Mucosa of rectum (tissue), 2 donors: ENCODE results near the gene FBXL16.

Source experiments
- H3K27ac ChIP-seq, 2 donors: one replicate each; pipeline ENCODE4 v1.7.0; 2013; ENCODE audit warnings: inconsistent platforms in 2 of 2, low read depth in 2 of 2, low read length in 2 of 2
- H3K27me3 ChIP-seq, 2 donors: one replicate each; pipeline ENCODE4 v1.7.0; 2013; ENCODE audit warnings: low read length in 2 of 2; ENCODE audit not compliant: control insufficient read depth in 2 of 2, insufficient read depth in 2 of 2
- H3K36me3 ChIP-seq, 2 donors: one replicate each; pipeline ENCODE4 v1.7.0; 2013; ENCODE audit warnings: low read length in 2 of 2; ENCODE audit not compliant: control insufficient read depth in 2 of 2, insufficient read depth in 2 of 2
- H3K4me1 ChIP-seq, 2 donors: one replicate each; pipeline ENCODE4 v1.7.0; 2013; ENCODE audit warnings: low read length in 2 of 2, mild to moderate bottlenecking in 1 of 2; ENCODE audit not compliant: control insufficient read depth in 2 of 2, insufficient read depth in 2 of 2
- H3K4me3 ChIP-seq, 2 donors: one replicate each; pipeline ENCODE4 v1.7.0; 2013; ENCODE audit warnings: low read length in 2 of 2
- H3K9ac ChIP-seq, 2 donors: one replicate each; pipeline ENCODE4 v1.7.0; 2013; ENCODE audit warnings: low read length in 2 of 2, low read depth in 1 of 2, mild to moderate bottlenecking in 1 of 2
- H3K9me3 ChIP-seq, 2 donors: one replicate each; pipeline ENCODE4 v1.7.0; 2013; ENCODE audit warnings: low read length in 2 of 2; ENCODE audit not compliant: control insufficient read depth in 2 of 2
- donor health status: healthy.
- donor health status: Normal muscosa, but diverticular disease.

FBXL16 gene

DNA sequence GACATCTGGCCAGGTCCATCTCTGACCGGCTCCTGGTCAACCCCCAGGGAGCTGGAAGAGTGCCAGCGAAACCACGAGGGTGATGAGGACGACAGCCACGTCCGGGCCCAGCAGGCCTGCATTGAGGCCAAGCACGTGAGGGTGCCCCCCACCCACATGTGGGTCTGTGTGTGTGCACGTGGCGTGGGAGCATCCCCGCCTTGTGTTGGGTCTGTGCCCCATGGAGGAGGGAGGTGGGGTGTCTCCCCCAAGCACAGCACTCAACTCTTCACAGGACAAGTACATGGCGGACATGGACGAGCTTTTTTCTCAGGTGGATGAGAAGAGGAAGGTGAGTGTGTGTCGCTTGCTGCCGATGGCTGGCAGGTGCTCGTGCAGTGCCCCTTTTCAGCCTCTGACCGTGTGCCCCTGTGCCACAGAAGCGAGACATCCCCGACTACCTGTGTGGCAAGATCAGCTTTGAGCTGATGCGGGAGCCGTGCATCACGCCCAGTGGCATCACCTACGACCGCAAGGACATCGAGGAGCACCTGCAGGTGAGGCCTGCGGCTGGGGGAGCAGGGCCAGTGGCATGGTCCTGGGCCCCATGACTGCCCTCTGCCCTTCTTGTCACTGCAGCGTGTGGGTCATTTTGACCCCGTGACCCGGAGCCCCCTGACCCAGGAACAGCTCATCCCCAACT is 23.7 kb downstream of the FBXL16 start:
- Histone ChIP-seq H3K9me3 (no peaks in the 10 kb centered on the region), H3K27me3 (no peaks in the 10 kb centered on the region), H3K27ac (no peak overlapping the region), H3K36me3 (peaks cover 12 to 23% of the 10 kb centered on the region in 2 donors), H3K4me3 (peak overlapping the region; percentile 82 to 84), H3K4me1 (peaks cover 43 to 44% of the 10 kb centered on the region in 2 donors), H3K9ac (no peak overlapping the region)

DNA sequence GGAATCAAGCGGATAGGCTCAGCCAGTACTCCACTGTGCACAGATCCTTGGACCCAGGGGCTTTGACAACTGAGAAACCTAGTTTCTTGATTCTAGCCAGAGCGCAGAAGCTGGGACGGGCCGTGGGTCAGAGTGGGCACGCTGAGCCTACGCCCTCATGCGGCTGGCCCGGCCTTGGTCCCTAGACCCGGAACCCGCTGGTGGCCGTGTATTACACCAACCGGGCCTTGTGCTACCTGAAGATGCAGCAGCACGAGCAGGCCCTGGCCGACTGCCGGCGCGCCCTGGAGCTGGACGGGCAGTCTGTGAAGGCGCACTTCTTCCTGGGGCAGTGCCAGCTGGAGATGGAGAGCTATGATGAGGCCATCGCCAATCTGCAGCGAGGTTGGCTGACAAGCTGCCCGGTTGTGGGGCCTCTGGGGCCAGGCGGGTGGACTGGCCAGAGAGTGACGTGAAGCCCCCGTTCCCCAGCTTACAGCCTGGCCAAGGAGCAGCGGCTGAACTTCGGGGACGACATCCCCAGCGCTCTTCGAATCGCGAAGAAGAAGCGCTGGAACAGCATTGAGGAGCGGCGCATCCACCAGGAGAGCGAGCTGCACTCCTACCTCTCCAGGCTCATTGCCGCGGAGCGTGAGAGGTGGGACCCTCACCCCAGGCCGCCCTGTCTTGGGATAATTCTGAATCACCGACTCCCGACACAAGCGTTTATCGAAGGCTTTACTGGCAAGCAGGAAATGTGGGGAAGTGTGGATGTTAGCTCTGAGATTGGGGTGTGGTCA is 24.4 kb downstream of the FBXL16 start:
- H3K27ac ChIP-seq: peak overlapping the region; percentile 82 to 94

DNA sequence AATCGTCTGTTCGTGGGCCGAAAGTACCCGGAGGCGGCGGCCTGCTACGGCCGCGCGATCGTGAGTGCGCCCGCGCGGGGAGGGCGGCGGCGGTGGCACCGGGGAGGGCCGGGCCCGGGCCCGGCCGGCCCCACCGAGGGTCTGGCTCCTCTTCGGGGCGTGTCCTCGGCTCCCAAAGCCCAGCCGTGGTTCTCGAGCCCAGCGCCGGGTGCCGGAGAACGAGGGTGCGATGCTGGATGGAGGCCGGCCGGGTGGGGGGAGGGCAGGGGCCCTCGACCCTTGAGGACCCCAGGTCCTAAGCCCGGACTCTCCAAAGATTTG is 25.0 kb downstream of the FBXL16 start:
- Histone ChIP-seq H3K9me3 (no peaks in the 10 kb centered on the region), H3K9ac (peak overlapping the region; percentile 70 to 81), H3K27ac (peak overlapping the region; percentile 82 to 94), H3K4me3 (peak overlapping the region; percentile 82 to 84), H3K4me1 (peaks cover 51 to 54% of the 10 kb centered on the region in 2 donors), H3K27me3 (no peaks in the 10 kb centered on the region), H3K36me3 (peaks cover 12 to 20% of the 10 kb centered on the region in 2 donors)

More for the DNA sequence above, 24.4 kb downstream of the FBXL16 start:
- H3K36me3 ChIP-seq: peaks cover 12 to 20% of the 10 kb centered on the region in 2 donors
- H3K9me3 ChIP-seq: no peaks in the 10 kb centered on the region
- H3K4me3 ChIP-seq: peak overlapping the region; percentile 82 to 84
- peaks cover 50 to 52% of the 10 kb centered on the region in 2 donors for H3K4me1 ChIP-seq
- H3K27me3 ChIP-seq: no peaks in the 10 kb centered on the region
- H3K9ac ChIP-seq: peak overlapping the region; percentile 70 to 81

DNA sequence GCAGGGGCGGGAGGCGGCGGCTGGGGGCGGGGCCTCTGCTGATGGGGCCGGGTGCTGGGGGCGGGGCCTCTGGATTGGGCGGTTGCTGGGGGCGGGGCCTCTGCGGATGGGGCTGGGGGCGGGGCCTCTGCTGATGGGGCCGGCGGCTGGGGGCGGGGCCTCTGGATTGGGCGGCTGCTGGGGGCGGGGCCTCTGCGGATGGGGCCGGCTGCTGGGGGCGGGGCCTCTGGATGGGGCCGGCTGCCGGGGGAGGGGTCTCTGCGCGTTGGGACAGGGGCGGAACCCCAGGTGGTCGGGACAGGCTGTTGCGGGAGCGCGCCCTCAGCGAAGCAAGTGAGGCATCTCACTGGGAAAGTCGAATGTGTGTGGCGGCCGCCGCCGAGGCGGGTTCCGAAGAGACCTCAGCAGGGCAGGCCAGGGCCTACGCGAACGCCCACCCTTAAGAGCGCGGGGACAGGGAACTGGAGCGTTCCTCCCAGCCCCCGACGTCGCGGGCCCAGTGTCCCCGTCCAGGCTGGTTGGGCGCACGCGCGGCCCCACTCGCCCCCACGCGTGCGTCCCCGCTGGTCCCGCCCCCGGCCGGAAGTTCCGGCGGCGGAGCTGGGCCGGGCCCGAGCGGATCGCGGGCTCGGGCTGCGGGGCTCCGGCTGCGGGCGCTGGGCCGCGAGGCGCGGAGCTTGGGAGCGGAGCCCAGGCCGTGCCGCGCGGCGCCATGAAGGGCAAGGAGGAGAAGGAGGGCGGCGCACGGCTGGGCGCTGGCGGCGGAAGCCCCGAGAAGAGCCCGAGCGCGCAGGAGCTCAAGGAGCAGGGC is 25.6 kb downstream of the FBXL16 start, which contains the start of gene STUB1:
STUB1 (plus strand) TSS at position 597 of the 811 bp plus-strand sequence; CDS start at position 713, 116 bp downstream.
- Histone ChIP-seq H3K36me3 (peaks cover 12 to 20% of the 10 kb centered on the region in 2 donors), H3K4me3 (peak within 1 kb of the TSS; percentile 82 to 84), H3K4me1 (peaks cover 54 to 55% of the 10 kb centered on the region in 2 donors), H3K27ac (peak within 1 kb of the TSS; percentile 82 to 94), H3K9ac (peak within 1 kb of the TSS; percentile 70 to 81), H3K27me3 (no peaks in the 10 kb centered on the region), H3K9me3 (no peaks in the 10 kb centered on the region)

DNA sequence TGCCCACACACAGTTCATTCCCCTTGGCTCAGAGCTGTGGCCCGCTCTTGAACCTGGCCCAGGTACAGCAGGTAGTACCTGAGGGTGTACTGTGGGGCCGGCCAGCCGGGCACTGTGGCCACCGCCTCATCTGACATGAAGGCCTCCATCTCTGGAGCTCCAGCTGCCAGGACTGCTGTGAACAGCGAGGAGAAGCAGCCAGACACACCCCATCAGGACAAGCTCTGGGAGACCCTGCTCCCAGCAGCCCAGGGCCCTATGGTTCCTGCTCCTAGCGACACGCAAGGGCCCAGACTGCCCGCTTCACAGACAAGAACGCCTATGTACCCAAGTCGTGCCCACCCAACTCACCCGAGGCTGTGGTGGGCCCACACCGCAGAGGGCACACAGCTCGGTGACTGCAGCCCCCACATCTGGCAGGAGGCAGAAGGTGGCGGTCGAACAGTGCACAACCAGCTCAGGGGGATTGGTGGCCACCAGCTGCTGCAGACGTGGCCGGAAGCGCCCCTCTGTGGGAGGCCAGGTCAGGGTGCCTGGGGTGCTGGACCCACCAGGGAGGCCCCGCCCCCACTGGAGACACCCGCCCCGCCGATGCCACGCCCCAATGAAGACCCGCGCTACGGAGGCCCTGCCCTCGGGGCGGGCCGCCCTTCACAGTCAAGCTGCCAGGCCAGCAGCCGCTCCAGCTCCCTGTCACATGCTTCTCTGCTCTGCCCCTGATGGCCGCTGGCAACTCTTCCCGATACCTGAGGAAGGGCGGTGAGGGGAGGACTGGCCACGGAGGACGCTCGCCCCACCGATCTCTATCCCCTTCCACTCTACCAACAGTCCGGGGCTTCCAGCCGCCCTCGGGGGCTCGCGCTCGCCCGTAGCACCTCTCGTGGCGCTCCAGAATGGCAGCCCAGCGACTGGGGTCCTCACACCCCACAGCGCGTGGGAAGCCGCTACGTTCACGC is 26.5 kb downstream of the FBXL16 start:
- Histone ChIP-seq H3K27ac (peak overlapping the region; percentile 82 to 88), H3K27me3 (no peaks in the 10 kb centered on the region), H3K9ac (peak overlapping the region in 1 of 2 donors; percentile 59), H3K36me3 (peaks cover 12 to 20% of the 10 kb centered on the region in 2 donors), H3K4me3 (peak overlapping the region; percentile 62 to 64), H3K9me3 (no peaks in the 10 kb centered on the region), H3K4me1 (peaks cover 54 to 58% of the 10 kb centered on the region in 2 donors)

DNA sequence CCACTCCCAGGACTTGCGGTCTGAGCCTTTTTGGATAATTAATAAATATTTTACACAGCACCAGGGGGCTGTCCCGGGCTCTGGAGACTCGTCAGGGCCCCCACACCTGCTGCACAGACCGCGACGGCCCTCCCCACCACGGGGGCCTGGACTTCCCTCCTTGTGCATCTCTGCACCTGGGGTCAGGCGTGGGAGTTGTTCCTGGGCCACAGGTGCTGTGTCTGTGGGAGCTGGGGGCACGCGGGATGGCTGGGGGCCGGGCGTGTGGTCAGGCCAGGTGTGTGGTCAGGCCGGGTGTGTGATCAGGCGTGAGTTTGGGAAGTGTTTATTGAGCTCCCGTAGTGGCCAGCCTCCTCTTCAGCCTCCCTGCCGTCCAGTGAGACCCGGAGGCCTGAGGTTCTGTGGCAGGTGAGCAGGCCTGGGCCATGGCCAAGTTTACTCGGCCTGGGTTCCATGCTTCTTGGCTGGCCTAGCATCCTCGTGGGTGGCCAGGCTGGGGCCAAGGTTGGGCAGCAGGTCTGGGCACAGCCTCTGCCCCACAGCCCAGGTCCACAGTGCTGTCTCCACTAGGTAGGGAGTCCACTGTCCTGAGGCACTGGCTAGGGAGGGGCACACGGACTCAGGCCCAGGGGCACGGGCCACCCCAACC is 27.3 kb downstream of the FBXL16 start:
- Histone ChIP-seq H3K9me3 (no peaks in the 10 kb centered on the region), H3K4me1 (peaks cover 49 to 53% of the 10 kb centered on the region in 2 donors), H3K27me3 (no peaks in the 10 kb centered on the region), H3K27ac (no peak overlapping the region), H3K36me3 (peaks cover 13 to 21% of the 10 kb centered on the region in 2 donors), H3K9ac (no peak overlapping the region), H3K4me3 (no peak overlapping the region)

DNA sequence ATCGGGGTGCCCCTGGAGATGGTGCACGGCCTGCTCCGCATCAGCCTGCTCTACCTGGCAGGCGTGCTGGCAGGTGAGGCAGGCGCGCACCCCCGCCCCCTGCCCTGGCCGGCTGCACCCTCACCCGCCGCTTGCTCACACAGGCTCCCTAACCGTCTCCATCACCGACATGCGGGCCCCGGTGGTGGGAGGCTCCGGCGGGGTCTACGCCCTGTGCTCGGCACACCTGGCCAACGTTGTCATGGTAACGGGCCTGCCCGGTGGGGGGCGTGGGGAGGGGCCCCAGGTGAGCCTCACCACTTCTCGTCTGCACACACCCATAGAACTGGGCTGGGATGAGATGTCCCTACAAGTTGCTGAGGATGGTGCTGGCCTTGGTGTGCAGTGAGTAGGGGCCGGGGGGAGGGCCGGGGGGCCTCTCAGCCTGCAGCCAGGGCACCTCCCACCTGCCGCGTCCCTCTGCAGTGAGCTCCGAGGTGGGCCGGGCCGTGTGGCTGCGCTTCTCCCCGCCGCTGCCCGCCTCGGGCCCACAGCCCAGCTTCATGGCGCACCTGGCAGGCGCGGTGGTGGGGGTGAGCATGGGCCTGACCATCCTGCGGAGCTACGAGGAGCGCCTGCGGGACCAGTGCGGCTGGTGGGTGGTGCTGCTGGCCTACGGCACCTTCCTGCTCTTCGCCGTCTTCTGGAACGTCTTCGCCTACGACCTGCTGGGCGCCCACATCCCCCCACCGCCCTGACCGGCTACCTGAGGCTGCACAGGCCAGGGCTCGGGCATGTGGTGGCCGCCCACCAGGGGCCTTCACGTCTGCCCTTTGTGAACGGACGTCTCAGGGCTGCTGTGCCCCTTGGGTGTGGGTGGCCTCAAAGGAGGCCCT is 28.0 kb downstream of the FBXL16 start:
- Histone ChIP-seq H3K36me3 (peaks cover 21% of the 10 kb centered on the region in 2 donors), H3K9me3 (no peaks in the 10 kb centered on the region), H3K4me1 (peaks cover 44 to 50% of the 10 kb centered on the region in 2 donors), H3K9ac (peak overlapping the region in 1 of 2 donors; percentile 63), H3K27ac (peak overlapping the region; percentile 28 to 32), H3K4me3 (peak overlapping the region in 1 of 2 donors; percentile 34), H3K27me3 (no peaks in the 10 kb centered on the region)

- Histone ChIP-seq H3K9ac (peak overlapping the region in 1 of 2 donors; percentile 63), H3K27ac (peak overlapping the region; percentile 28 to 32), H3K9me3 (no peaks in the 10 kb centered on the region), H3K27me3 (no peaks in the 10 kb centered on the region), H3K4me3 (peak overlapping the region in 1 of 2 donors; percentile 34), H3K4me1 (peaks cover 40 to 45% of the 10 kb centered on the region in 2 donors), H3K36me3 (peaks cover 19 to 22% of the 10 kb centered on the region in 2 donors)
Observed at GRCh38 chr16:676913-677312, 28.7 kb downstream of the FBXL16 start.
